GM21576 (cell line): ENCODE data around the gene SENP6.
A peak's percentile ranks its signal among the peaks of the same experiment; 100 is the strongest.
"Not testable (repeated sequence)": the region's sequence is repeated elsewhere in the genome, so short reads cannot be mapped to it uniquely, and the experiment has no call there.

Experiments used
- ATAC-seq: cut with Tn5 transposase; IDR thresholded peaks from one replicate; pipeline ENCODE4 v1.9.1; 2021; ENCODE audit warnings: mild to moderate bottlenecking, moderate library complexity; ENCODE audit not compliant: unreplicated experiment

The SENP6 gene

GRCh38 chr6:75642311-75642710 is 40.6 kb downstream of the SENP6 start:
- ATAC-seq = no peak

- no peak for ATAC-seq
Measured at GRCh38 chr6:75643173-75643572, 41.5 kb downstream of the SENP6 start.

DNA sequence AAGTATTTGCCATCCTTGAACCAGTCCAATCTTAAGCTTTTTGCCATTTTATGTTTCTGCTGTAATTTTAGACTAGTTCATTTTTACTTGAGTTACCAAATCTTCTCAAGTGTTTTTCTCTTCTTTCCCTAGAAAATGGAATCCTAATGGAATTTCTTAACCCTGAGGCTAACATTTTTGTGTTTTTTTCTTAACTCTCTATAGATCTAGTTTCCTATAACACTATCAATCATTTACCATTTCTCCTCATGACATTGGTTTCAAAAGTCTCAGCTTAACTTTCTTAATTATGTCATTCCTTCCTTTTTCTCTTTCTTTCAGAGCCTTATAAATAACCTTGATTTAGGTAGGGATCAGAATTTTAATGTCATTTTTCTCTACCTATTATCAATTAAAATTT is 54.8 kb downstream of the SENP6 start:
- ATAC-seq = no peak

GRCh38 chr6:75657327-75657726 is 55.6 kb downstream of the SENP6 start:
- no peak for ATAC-seq

GRCh38 chr6:75666592-75666991 is 64.9 kb downstream of the SENP6 start:
- no peak for ATAC-seq

DNA sequence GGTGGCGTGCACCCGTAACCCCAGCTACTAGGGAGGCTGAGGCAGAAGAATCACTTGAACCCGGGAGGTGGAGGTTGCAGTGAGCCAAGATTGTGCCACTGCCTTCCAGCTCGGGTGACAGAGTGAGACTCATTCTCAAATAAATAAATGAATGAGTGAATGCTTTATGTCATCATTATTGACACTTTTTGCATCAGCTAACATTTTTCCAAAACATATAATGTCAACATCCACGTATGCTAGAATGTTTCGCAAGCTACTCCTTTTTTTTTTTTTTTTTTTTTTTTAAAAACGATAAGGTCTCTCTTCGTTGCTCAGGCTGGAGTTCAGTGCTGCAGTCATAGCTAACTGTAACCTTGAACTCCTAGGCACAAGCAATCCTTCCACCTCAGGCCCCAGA is 72.2 kb downstream of the SENP6 start:
- ATAC-seq = no peak

- ATAC-seq = no peak
Measured at GRCh38 chr6:75676377-75676776, 74.7 kb downstream of the SENP6 start.

DNA sequence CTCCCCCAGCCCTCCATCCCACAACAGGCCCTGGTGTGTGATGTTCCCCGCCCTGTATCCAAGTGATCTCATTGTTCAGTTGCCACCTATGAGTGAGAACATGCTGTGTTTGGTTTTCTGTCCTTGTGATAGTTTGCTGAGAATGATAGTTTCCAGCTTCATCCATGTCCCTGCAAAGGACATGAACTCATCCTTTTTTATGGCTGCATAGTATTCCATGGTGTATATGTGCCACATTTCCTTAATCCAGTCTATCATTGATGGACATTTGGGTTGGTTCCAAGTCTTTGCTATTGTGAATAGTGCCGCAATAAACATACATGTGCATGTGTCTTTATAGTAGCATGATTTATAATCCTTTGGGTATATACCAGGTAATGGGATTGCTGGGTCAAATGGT is 80.9 kb downstream of the SENP6 start:
- not testable (repeated sequence) for ATAC-seq

DNA sequence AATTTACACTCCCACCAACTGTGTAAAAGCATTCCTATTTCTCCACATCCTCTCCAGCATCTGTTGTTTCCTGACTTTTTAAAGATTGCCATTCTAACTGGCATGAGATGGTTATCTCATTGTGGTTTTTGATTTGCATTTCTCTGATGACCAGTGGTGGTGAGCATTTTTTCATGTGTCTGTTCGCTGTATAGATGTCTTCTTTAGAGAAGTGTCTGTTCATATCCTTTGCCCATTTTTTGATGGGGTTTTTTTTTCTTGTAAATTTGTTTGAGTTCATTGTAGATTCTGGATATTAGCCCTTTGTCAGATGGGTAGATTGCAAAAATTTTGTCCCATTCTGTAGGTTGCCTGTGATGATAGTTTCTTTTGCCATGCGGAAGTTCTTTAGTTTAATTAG is 81.3 kb downstream of the SENP6 start:
- not testable (repeated sequence) for ATAC-seq

DNA sequence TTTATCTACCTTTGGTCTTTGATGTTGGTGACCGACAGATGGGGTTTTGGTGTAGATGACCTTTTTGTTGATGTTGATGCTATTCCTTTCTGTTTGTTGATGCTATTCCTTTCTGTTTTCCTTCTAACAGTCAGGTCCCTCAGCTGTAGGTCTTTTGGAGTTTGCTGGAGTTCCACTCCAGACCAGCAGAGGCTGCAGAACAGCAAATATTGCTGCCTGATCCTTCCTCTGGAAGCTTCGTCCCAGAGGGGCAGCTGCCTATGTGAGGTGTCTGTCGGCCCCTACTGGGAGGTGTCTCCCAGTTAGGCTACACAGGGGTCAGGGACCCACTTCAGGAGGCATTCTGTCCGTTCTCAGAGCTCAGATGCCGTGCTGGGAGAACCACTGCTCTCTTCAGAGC is 85.9 kb downstream of the SENP6 start:
- not testable (repeated sequence) for ATAC-seq

- not testable (repeated sequence) for ATAC-seq
Measured at GRCh38 chr6:75687937-75688336, 86.3 kb downstream of the SENP6 start.

GRCh38 chr6:75689576-75689975 is 87.9 kb downstream of the SENP6 start:
- ATAC-seq = no peak

- no peak for ATAC-seq
Measured at GRCh38 chr6:75691012-75691411, 89.3 kb downstream of the SENP6 start.

DNA sequence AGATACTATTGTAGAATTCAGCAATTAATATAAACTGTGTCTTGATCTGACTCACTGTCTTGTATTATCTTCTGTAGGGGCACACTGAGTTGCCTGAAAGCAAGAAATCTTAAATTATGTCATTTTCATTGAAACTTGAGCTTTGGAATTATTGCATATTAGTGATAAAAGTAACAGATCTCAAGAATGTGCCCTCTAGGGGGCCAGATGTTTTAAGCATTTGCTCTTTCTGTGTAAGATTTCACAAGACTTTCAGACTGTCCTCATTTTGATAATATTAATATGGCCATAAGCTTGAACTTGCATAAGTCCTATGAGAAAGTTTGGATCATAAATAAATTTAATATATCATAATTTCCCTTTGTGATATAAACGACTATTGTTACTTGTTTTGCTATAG is 91.9 kb downstream of the SENP6 start:
- no peak for ATAC-seq

DNA sequence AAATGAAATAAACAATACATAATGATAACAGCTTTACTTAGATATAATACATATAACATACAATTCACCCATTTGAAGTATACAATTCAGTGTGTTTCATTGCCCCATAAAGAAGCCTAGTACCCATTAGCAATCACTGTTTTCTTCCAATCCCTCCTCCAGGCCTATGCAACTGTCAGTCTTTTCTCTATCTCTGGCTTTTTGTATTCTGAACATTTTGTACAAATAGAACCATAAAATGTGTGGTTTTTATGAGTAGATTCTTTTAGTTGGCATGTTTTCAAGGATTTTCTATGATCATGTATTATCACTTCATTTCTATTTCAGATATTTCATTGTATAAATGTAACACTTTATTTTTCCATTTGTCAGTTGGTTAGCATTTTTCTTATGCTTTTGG is 92.7 kb downstream of the SENP6 start:
- no peak for ATAC-seq

GRCh38 chr6:75708334-75708733 is 106.7 kb downstream of the SENP6 start:
- not testable (repeated sequence) for ATAC-seq

- ATAC-seq = no peak
Measured at GRCh38 chr6:75711173-75711572, 109.5 kb downstream of the SENP6 start.

GRCh38 chr6:75719133-75719532 is 117.5 kb downstream of the SENP6 start:
- no peak for ATAC-seq

GRCh38 chr6:75723382-75723781 is 121.7 kb downstream of the SENP6 start:
- ATAC-seq = no peak

DNA sequence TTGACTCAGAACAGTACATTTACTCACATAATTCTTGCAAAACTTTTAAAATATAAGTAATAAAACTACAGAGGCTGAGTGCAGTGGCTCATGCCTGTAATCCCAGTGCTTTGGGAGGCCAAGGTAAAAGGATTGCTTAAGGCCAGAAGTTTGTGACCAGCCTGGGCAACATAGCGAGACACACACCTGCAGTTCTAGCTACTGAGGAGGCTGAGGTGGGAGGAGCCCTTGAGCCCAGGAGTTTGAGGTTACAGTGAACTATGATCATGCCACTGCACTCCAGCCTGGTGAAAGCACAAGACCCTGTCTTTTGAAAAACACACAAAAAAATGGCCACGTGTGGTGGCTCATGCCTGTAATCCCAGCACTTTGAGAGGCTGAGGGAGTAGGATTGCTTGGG is 125.5 kb downstream of the SENP6 start:
- ATAC-seq = no peak

DNA sequence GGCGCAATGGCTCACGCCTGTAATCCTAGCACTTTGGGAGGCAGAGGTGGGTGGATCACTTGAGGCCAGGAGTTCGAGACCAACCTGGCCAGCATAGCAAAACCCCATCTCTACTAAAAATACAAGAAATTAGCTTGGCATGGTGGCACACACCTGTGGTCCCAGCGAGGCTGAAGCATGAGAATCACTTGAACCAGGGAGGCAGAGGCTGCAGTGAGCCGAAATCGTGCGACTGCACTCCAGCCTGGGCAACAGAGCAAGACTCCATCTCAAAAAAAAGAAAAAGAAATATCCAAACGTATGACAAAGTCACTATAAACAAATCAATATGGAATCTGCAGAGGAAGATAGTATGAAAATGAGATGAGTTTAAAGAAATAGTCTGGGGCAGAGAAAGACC is 129.3 kb downstream of the SENP6 start:
- ATAC-seq = not testable (repeated sequence)

- peak; percentile 88 for ATAC-seq
Measured at GRCh38 chr6:75735491-75736186, 134.0 kb downstream of the SENP6 start.

DNA sequence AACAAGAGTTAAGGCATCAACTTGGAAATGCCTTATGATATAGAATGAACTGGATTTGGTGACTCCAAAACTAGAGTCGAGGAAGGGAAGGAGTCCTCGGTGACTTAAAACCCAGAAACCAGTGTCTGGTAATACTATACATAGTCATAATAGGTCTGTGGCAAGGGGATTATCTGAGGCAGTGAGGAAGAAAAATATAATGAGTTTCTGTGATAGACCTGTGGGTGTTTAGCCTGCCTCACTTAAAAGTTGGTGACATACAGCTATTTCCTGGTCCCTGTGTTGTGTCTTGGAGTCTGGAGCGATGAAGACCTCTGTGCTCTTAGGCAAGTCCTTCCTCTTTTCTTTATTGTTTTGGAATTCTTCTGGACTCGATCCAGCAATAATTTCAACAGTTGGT is 142.3 kb downstream of the SENP6 start:
- no peak for ATAC-seq
